ENCODE data around the gene DPYD.

The DPYD gene

DNA sequence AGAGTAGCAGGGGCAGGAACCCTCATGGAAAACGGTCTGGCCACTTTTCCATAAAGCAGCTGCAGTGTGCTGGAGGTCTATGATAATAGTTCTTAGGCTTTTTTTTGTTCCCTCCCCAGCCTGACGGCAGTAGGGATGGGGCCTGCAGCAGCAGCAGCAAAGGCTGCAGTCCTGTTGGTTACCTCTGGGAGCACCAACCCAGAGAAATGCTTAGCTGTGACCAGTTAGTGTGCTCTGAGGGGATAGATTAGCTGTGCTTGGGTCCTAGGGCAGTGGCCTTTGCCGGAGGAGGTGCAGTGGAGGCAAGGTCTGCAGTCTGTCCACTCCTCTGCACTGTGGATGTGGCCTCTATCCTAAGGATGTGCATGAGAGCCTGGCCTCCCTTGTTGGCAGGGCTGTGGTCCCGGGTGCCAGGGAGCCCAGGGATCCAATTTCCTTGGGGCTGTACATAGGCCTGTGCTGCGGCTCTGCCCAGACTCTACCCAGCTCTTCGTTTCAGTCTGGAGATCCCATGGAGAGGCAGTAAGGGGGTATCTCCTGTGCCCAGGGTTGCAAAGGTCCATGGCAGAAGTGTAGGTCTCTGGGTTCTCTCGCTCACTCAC, 876.6 kb downstream of the DPYD start:
- no peak for DNase-seq (ENCODE audit: low read depth in 3 of 3)

DNA sequence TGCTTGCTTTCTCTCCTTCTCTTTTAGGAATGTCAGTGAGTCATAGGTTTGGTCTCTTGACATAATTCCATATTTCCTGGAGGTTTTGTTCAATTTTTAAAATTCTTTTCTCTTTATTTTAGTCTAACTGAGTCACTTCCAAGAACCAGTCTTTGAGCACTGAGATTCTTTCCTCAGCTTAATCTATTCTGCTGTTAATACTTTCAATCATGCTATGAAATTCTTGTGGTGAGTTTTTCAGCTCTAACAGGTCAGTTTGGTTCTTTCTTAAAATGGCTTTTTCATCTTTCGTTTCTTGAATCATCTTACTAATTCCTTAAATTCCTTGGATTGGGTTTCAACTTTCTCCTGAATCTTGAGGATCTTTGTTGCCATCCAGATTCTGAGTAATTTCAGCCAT, 878.3 kb downstream of the DPYD start:
- DNase-seq (ENCODE audit: low read depth in 3 of 3) = no peak

DNA sequence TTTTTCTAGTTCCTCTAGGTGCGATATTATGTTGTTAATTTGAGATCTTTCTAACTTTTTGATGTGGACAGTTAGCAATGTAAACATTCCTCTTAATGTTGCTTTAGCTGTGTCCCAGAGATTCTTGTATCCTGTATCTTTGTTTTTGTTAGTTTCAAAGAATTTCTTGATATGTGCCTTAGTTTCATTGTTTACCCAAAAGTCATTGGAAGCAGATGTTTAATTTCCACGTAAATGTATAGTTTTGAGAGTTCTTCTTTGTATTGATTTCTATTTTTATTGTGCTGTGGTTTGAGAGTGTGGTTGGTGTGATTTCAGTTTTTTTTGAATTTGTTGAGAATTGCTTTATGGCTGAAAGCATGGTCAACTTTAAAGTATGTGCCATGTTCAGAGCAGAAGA, 879.8 kb downstream of the DPYD start:
- DNase-seq (ENCODE audit: low read depth in 3 of 3) = no peak

DNA sequence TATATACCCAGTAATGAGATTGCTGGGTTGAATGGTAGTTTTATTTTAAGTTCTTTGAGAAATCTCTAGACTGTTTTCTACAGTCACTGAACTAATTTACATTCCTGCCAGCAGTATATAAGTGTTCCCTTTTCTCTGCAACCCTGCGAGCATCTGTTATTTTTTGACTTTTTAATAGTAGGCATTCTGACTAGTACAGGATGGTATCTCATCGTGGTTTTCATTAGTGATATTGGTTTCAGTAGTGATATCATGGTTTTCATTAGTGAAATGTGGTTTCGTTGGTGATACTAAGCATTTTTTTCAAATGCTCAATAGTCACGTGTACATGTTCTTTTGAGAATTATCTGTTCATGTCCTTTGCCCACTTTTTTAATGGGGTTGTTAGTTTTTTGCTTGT, 882.4 kb downstream of the DPYD start:
- DNase-seq (ENCODE audit: low read depth in 3 of 3) = no peak

DNA sequence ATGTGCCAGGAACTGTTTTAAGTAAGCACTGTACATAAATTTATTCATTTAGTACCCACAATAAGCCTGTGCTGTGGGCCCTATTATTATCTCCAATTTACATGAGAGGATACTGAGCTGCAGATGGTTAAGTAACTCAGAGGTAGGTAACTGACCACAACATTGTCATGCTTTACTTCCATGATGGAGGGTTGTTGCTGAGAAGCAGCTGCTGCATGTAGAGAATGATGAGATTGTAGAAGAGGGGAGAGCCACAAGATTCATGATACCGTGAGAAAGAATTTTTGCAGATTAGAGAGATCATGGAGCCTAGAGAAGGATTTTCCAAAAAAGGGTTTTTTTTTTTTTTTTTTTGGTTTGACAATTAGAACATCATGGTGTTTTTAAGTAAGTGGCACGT, 886.2 kb downstream of the DPYD start:
- DNase-seq (ENCODE audit: low read depth in 3 of 3) = no peak

DNA sequence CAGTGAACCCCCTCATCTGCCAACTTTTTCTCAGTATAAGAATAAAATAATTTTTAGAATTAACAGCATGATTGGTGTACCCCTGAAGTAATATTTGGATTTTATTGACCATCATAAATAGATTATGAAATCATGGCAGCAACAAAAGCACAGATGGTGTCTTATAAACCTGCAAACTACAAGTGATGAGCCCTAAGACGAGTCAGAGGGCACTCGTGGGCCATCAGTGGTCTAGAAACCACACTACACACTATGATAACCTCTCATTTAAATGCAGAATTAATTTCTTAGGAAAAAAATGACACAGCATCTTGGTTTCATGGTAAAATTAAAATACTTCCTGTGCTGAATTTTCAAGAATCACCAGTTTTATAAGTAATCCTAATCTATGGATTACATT, 886.9 kb downstream of the DPYD start:
- DNase-seq (ENCODE audit: low read depth in 3 of 3) = no peak
